Nephron progenitor cell (in vitro differentiated cells): ENCODE measurements around the gene PTRHD1.
A peak's percentile ranks its signal among the peaks of the same experiment; 100 is the strongest.

ENCODE experiments used
- DNase-seq: peaks from one replicate; pipeline ENCODE4 v3.0.0; 2021
- H3K27ac Mint-ChIP-seq: 2 replicates; pipeline ENCODE4 v1.8.0; 2021; ENCODE audit warnings: mild to moderate bottlenecking, moderate library complexity, mixed read lengths
- H3K27me3 Mint-ChIP-seq: 2 replicates; pipeline ENCODE4 v1.8.0; 2021; ENCODE audit warnings: mild to moderate bottlenecking, low read depth, mixed read lengths; ENCODE audit not compliant: poor library complexity
- H3K36me3 Mint-ChIP-seq: 2 replicates; pipeline ENCODE4 v1.8.0; 2021; ENCODE audit warnings: low read depth, mixed read lengths
- H3K4me1 Mint-ChIP-seq: 2 replicates; pipeline ENCODE4 v1.8.0; 2021; ENCODE audit warnings: mixed read lengths
- H3K4me3 Mint-ChIP-seq: 2 replicates; pipeline ENCODE4 v1.8.0; 2021; ENCODE audit warnings: mild to moderate bottlenecking, moderate library complexity, mixed read lengths
- H3K9me3 Mint-ChIP-seq: 2 replicates; pipeline ENCODE4 v1.8.0; 2021; ENCODE audit warnings: mild to moderate bottlenecking, moderate library complexity, mixed read lengths
- CTCF ChIP-seq: fragments of 200-600 bp; sonication (generic); IDR thresholded peaks from 2 replicates; pipeline ENCODE4 v1.5.0; 2021; ENCODE audit warnings: antibody characterized with exemption

The PTRHD1 gene

GRCh38 chr2:24826773-24827145 lies 33.6 kb upstream of the PTRHD1 start:
- peaks cover 43% of the 10 kb centered on the region for H3K36me3 Mint-ChIP-seq
- TF ChIP-seq CTCF, result no peak
- H3K9me3 Mint-ChIP-seq, result no peaks in the 10 kb centered on the region
- peaks cover 28% of the 10 kb centered on the region for H3K4me1 Mint-ChIP-seq
- no peak overlapping the region for H3K27ac Mint-ChIP-seq
- peaks cover 3% of the 10 kb centered on the region for H3K27me3 Mint-ChIP-seq
- no peak for DNase-seq
- no peak overlapping the region for H3K4me3 Mint-ChIP-seq

GRCh38 chr2:24825883-24826772 lies 32.9 kb upstream of the PTRHD1 start:
- Mint-ChIP-seq H3K9me3 (no peaks in the 10 kb centered on the region), H3K36me3 (peaks cover 50% of the 10 kb centered on the region), H3K27me3 (peaks cover 3% of the 10 kb centered on the region), H3K4me3 (no peak overlapping the region), H3K27ac (no peak overlapping the region), H3K4me1 (peaks cover 27% of the 10 kb centered on the region)
- no peak for DNase-seq
- TF ChIP-seq CTCF, result no peak

GRCh38 chr2:24824966-24825882 lies 32.0 kb upstream of the PTRHD1 start:
- H3K4me3 Mint-ChIP-seq, result no peak overlapping the region
- DNase-seq, result no peak
- peaks cover 3% of the 10 kb centered on the region for H3K27me3 Mint-ChIP-seq
- H3K4me1 Mint-ChIP-seq, result peaks cover 30% of the 10 kb centered on the region
- peak; percentile 29 for TF ChIP-seq CTCF
- no peak overlapping the region for H3K27ac Mint-ChIP-seq
- H3K9me3 Mint-ChIP-seq, result no peaks in the 10 kb centered on the region
- peaks cover 54% of the 10 kb centered on the region for H3K36me3 Mint-ChIP-seq

GRCh38 chr2:24824071-24824588 lies 30.9 kb upstream of the PTRHD1 start:
- Mint-ChIP-seq H3K4me1 (peaks cover 30% of the 10 kb centered on the region), H3K27ac (peak overlapping the region; percentile 61)

More at GRCh38 chr2:24824071-24824588, 30.9 kb upstream of the PTRHD1 start:
- DNase-seq, result no peak
- H3K27me3 Mint-ChIP-seq, result peaks cover 3% of the 10 kb centered on the region
- no peak for TF ChIP-seq CTCF
- H3K4me3 Mint-ChIP-seq, result no peak overlapping the region
- H3K36me3 Mint-ChIP-seq, result peaks cover 59% of the 10 kb centered on the region
- H3K9me3 Mint-ChIP-seq, result no peaks in the 10 kb centered on the region
